Astrocyte (in vitro differentiated cells and primary cell): ENCODE measurements around the gene CDHR1. TPM values are rescaled to one million over a fixed set of nuclear protein-coding genes. Genes with fewer than 3 reads are reported as not detected.

ENCODE experiments used
- DNase-seq: peaks from one replicate; pipeline ENCODE4 v3.0.0-alpha.2; 2010; ENCODE audit warnings: low read depth
- FAIRE-seq: peaks from 2 replicates; lab custom pipeline; 2011; peaks lifted over from hg19 to GRCh38; lab: Jason Lieb, UNC
- H2AFZ ChIP-seq: 2 replicates; pipeline ENCODE4 v1.6.0; 2012; ENCODE audit warnings: low read depth, low read length, inconsistent platforms
- H3K27ac ChIP-seq: 2 replicates; pipeline ENCODE4 v1.5.1; 2011; ENCODE audit warnings: low read depth, low read length, inconsistent platforms
- H3K27me3 ChIP-seq: 2 replicates; pipeline ENCODE4 v1.6.0; 2011; ENCODE audit warnings: low read length, inconsistent platforms; ENCODE audit not compliant: insufficient read depth
- H3K36me3 ChIP-seq: 2 replicates; pipeline ENCODE4 v1.5.1; 2011; ENCODE audit warnings: low read length, inconsistent platforms; ENCODE audit not compliant: insufficient read depth
- H3K4me1 ChIP-seq: 2 replicates; pipeline ENCODE4 v1.5.1; 2011; ENCODE audit warnings: low read length, inconsistent platforms; ENCODE audit not compliant: insufficient read depth
- H3K4me2 ChIP-seq: 2 replicates; pipeline ENCODE4 v1.6.0; 2012; ENCODE audit warnings: low read length, inconsistent platforms
- H3K4me3 ChIP-seq: 2 replicates; pipeline ENCODE4 v1.5.1; 2011; ENCODE audit warnings: low read depth, mild to moderate bottlenecking, low read length, inconsistent platforms; ENCODE audit not compliant: insufficient read depth
- H3K79me2 ChIP-seq: 2 replicates; pipeline ENCODE4 v1.6.0; 2012; ENCODE audit warnings: mild to moderate bottlenecking, low read length, inconsistent platforms; ENCODE audit not compliant: insufficient read depth
- H3K9ac ChIP-seq: 2 replicates; pipeline ENCODE4 v1.6.0; 2012; ENCODE audit warnings: mild to moderate bottlenecking, low read length, inconsistent platforms
- H3K9me3 ChIP-seq: 2 replicates; pipeline ENCODE4 v1.5.1; 2012; ENCODE audit warnings: low read depth, mild to moderate bottlenecking, low read length, inconsistent platforms; ENCODE audit not compliant: insufficient read depth
- H4K20me1 ChIP-seq: 2 replicates; pipeline ENCODE4 v1.6.0; 2012; ENCODE audit warnings: low read length, inconsistent platforms; ENCODE audit not compliant: insufficient read depth
- H3K27ac Mint-ChIP-seq: one replicate; pipeline ENCODE4 v1.8.0; 2021; ENCODE audit warnings: mild to moderate bottlenecking, mixed read lengths; ENCODE audit not compliant: unreplicated experiment
- H3K27me3 Mint-ChIP-seq: one replicate; pipeline ENCODE4 v1.8.0; 2021; ENCODE audit warnings: low read depth, mixed read lengths; ENCODE audit not compliant: unreplicated experiment
- H3K36me3 Mint-ChIP-seq: one replicate; pipeline ENCODE4 v1.8.0; 2021; ENCODE audit warnings: low read depth, mixed read lengths; ENCODE audit not compliant: unreplicated experiment
- H3K4me1 Mint-ChIP-seq: one replicate; pipeline ENCODE4 v1.8.0; 2021; ENCODE audit warnings: low read depth, mixed read lengths; ENCODE audit not compliant: unreplicated experiment
- H3K4me3 Mint-ChIP-seq: one replicate; pipeline ENCODE4 v1.8.0; 2021; ENCODE audit warnings: mild to moderate bottlenecking, moderate library complexity, mixed read lengths; ENCODE audit not compliant: unreplicated experiment
- H3K9me3 Mint-ChIP-seq: one replicate; pipeline ENCODE4 v1.8.0; 2021; ENCODE audit warnings: mild to moderate bottlenecking, mixed read lengths; ENCODE audit not compliant: unreplicated experiment
- EZH2 ChIP-seq: IDR thresholded peaks from 2 replicates; pipeline ENCODE4 v1.6.1; 2012; ENCODE audit warnings: mild to moderate bottlenecking, low read length, inconsistent platforms; ENCODE audit not compliant: insufficient read depth
- total RNA-seq: library from RNA; stranded (reverse); gene quantifications from 2 replicates; pipeline ENCODE4 v1.2.1, GENCODE V29; 2021
- TF ChIP-seq, protein P1 (sequence below): IDR thresholded peaks from 2 replicates; pipeline ENCODE4 v1.5.1; 2011; ENCODE audit warnings: low read depth, mild to moderate bottlenecking, inconsistent platforms, low read length, moderate library complexity; ENCODE audit not compliant: insufficient read depth

Gene CDHR1
- total RNA-seq, 1 donor from 2014 or later, result 0.75 TPM

GRCh38 chr10:84233940-84234339 is 39.6 kb downstream of the CDHR1 start:
- Histone ChIP-seq H3K9me3 (no peaks in the 10 kb centered on the region), H3K4me3 (no peak overlapping the region), H3K36me3 (no peaks in the 10 kb centered on the region), H3K27me3 (no peaks in the 10 kb centered on the region), H2AFZ (no peak overlapping the region), H3K79me2 (no peaks in the 10 kb centered on the region), H4K20me1 (no peaks in the 10 kb centered on the region), H3K27ac (no peak overlapping the region), H3K4me2 (no peak overlapping the region), H3K4me1 (no peaks in the 10 kb centered on the region), H3K9ac (no peak overlapping the region)
- Mint-ChIP-seq H3K4me1 (no peaks in the 10 kb centered on the region), H3K27ac (no peak overlapping the region), H3K27me3 (peaks cover 44% of the 10 kb centered on the region), H3K36me3 (no peaks in the 10 kb centered on the region), H3K9me3 (no peaks in the 10 kb centered on the region), H3K4me3 (no peak overlapping the region)
- FAIRE-seq (no peak), DNase-seq (no peak)
- TF ChIP-seq, protein P1, sequence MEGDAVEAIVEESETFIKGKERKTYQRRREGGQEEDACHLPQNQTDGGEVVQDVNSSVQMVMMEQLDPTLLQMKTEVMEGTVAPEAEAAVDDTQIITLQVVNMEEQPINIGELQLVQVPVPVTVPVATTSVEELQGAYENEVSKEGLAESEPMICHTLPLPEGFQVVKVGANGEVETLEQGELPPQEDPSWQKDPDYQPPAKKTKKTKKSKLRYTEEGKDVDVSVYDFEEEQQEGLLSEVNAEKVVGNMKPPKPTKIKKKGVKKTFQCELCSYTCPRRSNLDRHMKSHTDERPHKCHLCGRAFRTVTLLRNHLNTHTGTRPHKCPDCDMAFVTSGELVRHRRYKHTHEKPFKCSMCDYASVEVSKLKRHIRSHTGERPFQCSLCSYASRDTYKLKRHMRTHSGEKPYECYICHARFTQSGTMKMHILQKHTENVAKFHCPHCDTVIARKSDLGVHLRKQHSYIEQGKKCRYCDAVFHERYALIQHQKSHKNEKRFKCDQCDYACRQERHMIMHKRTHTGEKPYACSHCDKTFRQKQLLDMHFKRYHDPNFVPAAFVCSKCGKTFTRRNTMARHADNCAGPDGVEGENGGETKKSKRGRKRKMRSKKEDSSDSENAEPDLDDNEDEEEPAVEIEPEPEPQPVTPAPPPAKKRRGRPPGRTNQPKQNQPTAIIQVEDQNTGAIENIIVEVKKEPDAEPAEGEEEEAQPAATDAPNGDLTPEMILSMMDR, result no peak
- no peak for TF ChIP-seq EZH2

- peaks cover 49% of the 10 kb centered on the region for H3K27me3 Mint-ChIP-seq
- no peak overlapping the region for H3K27ac Mint-ChIP-seq
- Histone ChIP-seq H2AFZ (no peak overlapping the region), H3K9ac (no peak overlapping the region), H3K4me3 (no peak overlapping the region), H4K20me1 (no peaks in the 10 kb centered on the region), H3K27me3 (no peaks in the 10 kb centered on the region), H3K4me2 (no peak overlapping the region), H3K79me2 (no peaks in the 10 kb centered on the region), H3K36me3 (no peaks in the 10 kb centered on the region), H3K4me1 (no peaks in the 10 kb centered on the region), H3K9me3 (no peaks in the 10 kb centered on the region), H3K27ac (no peak overlapping the region)
- no peak overlapping the region for H3K4me3 Mint-ChIP-seq
- TF ChIP-seq, protein P1, result no peak
- no peak for TF ChIP-seq EZH2
- DNase-seq (no peak), FAIRE-seq (no peak)
- no peaks in the 10 kb centered on the region for H3K9me3 Mint-ChIP-seq
- H3K4me1 Mint-ChIP-seq, result no peaks in the 10 kb centered on the region
- H3K36me3 Mint-ChIP-seq, result no peaks in the 10 kb centered on the region
Observed at GRCh38 chr10:84234479-84234878, 40.1 kb downstream of the CDHR1 start.

DNA sequence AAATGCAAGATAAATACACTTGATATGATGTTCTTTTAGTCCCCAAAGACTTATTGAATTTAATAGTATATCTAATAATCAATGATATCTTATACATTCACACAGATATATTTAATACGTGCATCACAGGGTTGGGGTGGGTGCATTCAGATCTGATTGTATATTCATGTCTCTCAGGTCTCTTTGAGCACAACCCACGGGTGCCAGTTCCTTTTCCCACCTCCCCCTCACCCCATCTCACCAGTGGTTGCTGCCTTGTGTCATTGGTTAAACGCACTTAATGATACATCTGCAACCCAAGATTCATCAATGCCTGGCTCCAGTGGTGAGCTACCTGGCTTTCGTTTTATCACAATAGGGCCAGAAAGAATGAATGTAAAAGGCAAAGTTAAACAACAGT is 40.8 kb downstream of the CDHR1 start:
- Mint-ChIP-seq H3K4me1 (no peaks in the 10 kb centered on the region), H3K27me3 (peaks cover 50% of the 10 kb centered on the region), H3K9me3 (no peaks in the 10 kb centered on the region), H3K36me3 (no peaks in the 10 kb centered on the region), H3K4me3 (no peak overlapping the region), H3K27ac (no peak overlapping the region)
- no peaks in the 10 kb centered on the region for H3K9me3 ChIP-seq
- H4K20me1 ChIP-seq, result no peaks in the 10 kb centered on the region
- H3K36me3 ChIP-seq, result no peaks in the 10 kb centered on the region
- no peaks in the 10 kb centered on the region for H3K79me2 ChIP-seq
- H2AFZ ChIP-seq, result no peak overlapping the region
- H3K4me3 ChIP-seq, result no peak overlapping the region
- DNase-seq (no peak), FAIRE-seq (no peak)
- TF ChIP-seq, protein P1, result no peak
- no peak for TF ChIP-seq EZH2
- no peak overlapping the region for H3K4me2 ChIP-seq
- H3K27me3 ChIP-seq, result no peaks in the 10 kb centered on the region
- no peaks in the 10 kb centered on the region for H3K4me1 ChIP-seq
- H3K27ac ChIP-seq, result no peak overlapping the region
- no peak overlapping the region for H3K9ac ChIP-seq
